ENCODE measurements around the gene KNSTRN.

KNSTRN gene

DNA sequence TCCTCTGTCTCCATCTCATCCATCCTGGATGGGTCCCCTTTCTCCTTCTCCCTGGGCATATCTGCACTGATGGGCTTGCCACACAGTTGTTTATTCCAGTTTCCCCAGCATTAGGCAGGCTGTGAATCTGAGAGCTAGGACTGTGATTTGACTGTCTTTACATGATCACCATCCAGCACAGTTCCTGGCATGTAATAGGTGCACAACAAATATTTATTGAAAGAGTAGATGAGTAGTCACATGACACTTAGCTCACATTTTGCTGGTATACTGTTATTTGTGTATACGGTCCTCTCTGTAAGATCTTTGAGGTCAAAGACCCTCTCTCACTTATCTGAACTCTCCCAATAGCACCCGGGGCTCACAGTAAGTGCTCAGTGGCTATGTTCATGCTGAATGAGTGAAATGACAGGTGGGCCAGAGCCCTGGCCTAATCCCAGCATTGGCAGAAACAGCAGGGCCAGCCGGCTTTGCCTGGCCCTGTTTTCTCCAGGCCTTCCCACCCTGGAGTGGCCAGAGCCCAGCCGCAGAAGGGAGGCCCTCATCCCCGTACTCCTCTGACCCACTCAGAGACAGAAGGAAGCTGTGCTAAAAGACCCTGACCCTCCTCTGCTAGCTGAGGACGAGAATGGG is 42.1 kb downstream of the KNSTRN start:
- H3K9me3 ChIP-seq, result no peaks in the 10 kb centered on the region
- peaks cover 8 to 13% of the 10 kb centered on the region in 2 experiments for H3K4me1 ChIP-seq (ENCODE audit: control insufficient read depth in 1 of 2, insufficient read depth in 1 of 2, low read depth in 1 of 2, low read length in 1 of 2)
- no peak overlapping the region for H3K4me3 ChIP-seq (ENCODE audit: low read depth in 1 of 2, low read length in 1 of 2)
- peaks cover 7% of the 10 kb centered on the region for H3K27me3 ChIP-seq
- peaks cover 8% of the 10 kb centered on the region for H3K36me3 ChIP-seq
- TF ChIP-seq, protein P1, sequence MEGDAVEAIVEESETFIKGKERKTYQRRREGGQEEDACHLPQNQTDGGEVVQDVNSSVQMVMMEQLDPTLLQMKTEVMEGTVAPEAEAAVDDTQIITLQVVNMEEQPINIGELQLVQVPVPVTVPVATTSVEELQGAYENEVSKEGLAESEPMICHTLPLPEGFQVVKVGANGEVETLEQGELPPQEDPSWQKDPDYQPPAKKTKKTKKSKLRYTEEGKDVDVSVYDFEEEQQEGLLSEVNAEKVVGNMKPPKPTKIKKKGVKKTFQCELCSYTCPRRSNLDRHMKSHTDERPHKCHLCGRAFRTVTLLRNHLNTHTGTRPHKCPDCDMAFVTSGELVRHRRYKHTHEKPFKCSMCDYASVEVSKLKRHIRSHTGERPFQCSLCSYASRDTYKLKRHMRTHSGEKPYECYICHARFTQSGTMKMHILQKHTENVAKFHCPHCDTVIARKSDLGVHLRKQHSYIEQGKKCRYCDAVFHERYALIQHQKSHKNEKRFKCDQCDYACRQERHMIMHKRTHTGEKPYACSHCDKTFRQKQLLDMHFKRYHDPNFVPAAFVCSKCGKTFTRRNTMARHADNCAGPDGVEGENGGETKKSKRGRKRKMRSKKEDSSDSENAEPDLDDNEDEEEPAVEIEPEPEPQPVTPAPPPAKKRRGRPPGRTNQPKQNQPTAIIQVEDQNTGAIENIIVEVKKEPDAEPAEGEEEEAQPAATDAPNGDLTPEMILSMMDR (IDR thresholded peaks at IDR 0.05), result no peak
- H3K27ac ChIP-seq, result no peak overlapping the region

GRCh38 chr15:40425681-40426080 is 43.2 kb downstream of the KNSTRN start:
- Histone ChIP-seq H3K4me3 (ENCODE audit: low read depth in 1 of 2, low read length in 1 of 2) (no peak overlapping the region), H3K9me3 (no peaks in the 10 kb centered on the region), H3K27ac (no peak overlapping the region), H3K27me3 (peaks cover 14% of the 10 kb centered on the region), H3K36me3 (no peaks in the 10 kb centered on the region), H3K4me1 (ENCODE audit: control insufficient read depth in 1 of 2, insufficient read depth in 1 of 2, low read depth in 1 of 2, low read length in 1 of 2) (peaks cover 8 to 13% of the 10 kb centered on the region in 2 experiments)
- TF ChIP-seq, protein P1 (IDR thresholded peaks at IDR 0.05), result no peak

GRCh38 chr15:40427188-40427587 is 44.7 kb downstream of the KNSTRN start:
- H3K27ac ChIP-seq, result no peak overlapping the region
- H3K36me3 ChIP-seq, result no peaks in the 10 kb centered on the region
- TF ChIP-seq, protein P1 (IDR thresholded peaks at IDR 0.05), result no peak
- no peaks in the 10 kb centered on the region for H3K4me1 ChIP-seq (ENCODE audit: control insufficient read depth in 1 of 2, insufficient read depth in 1 of 2, low read depth in 1 of 2, low read length in 1 of 2)
- no peaks in the 10 kb centered on the region for H3K9me3 ChIP-seq
- H3K4me3 ChIP-seq (ENCODE audit: low read depth in 1 of 2, low read length in 1 of 2), result no peak overlapping the region
- peaks cover 14% of the 10 kb centered on the region for H3K27me3 ChIP-seq

DNA sequence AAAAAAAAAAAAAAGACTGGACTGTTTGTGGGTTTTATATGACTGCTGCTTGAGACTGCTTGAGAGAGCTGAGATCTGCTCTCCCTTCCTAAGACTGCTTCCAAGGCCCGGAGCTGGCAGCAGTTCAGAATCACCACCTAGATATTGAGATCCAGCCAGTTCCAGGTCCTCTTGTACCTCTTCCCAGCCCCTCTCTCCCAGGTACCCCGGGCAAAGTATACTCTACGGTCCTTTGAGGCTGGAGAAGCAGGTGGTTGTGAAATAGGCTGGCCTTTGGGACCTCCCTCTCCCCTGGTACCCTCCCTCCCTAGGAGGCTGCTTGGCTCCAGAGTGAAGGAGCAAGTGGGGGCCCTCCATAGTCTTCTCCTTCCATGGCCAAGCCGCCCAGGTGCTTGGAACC is 45.7 kb downstream of the KNSTRN start:
- Histone ChIP-seq H3K36me3 (no peaks in the 10 kb centered on the region), H3K4me1 (ENCODE audit: control insufficient read depth in 1 of 2, insufficient read depth in 1 of 2, low read depth in 1 of 2, low read length in 1 of 2) (no peaks in the 10 kb centered on the region), H3K27ac (no peak overlapping the region), H3K4me3 (ENCODE audit: low read depth in 1 of 2, low read length in 1 of 2) (no peak overlapping the region), H3K9me3 (no peaks in the 10 kb centered on the region), H3K27me3 (peaks cover 23% of the 10 kb centered on the region)
- TF ChIP-seq, protein P1 (IDR thresholded peaks at IDR 0.05), result no peak

DNA sequence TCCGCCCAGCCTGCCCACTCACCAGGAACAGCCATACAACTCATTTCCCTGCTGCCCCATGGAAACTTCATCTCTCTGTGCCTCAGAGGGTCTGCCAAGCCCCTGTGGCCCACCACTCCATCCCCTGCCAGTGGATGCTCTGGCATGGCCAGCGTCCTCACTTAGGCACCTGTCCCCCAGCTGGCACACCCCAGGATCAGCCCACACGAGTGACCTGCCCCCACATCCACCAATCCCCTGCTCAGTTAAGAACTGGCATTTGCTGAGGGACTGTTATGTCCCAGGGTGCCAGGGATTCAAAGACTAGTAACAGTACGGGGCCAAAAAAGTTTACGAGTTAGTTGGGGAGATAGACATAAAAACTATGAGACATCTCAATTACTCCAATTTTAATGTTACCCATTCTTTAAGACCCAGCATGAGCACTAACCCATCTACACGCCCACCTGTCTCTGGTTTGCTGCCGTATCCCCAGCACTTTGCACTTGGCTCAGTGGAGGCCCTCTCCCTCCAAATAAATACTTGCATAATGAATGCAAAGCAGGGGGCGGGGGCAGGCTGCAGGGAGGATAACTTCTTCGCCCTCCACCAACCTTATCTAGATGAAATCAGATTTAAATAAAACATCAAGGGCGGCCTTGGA is 46.7 kb downstream of the KNSTRN start:
- no peaks in the 10 kb centered on the region for H3K36me3 ChIP-seq
- no peak overlapping the region for H3K27ac ChIP-seq
- peaks cover 33% of the 10 kb centered on the region for H3K27me3 ChIP-seq
- no peak overlapping the region for H3K4me3 ChIP-seq (ENCODE audit: low read depth in 1 of 2, low read length in 1 of 2)
- no peaks in the 10 kb centered on the region for H3K4me1 ChIP-seq (ENCODE audit: control insufficient read depth in 1 of 2, insufficient read depth in 1 of 2, low read depth in 1 of 2, low read length in 1 of 2)
- TF ChIP-seq, protein P1 (IDR thresholded peaks at IDR 0.05), result no peak
- no peaks in the 10 kb centered on the region for H3K9me3 ChIP-seq

Data from neutrophil (primary cell).